ENCODE measurements around the gene GRM1. TPM values are rescaled to one million over a fixed set of nuclear protein-coding genes. Genes with fewer than 3 reads are reported as not detected.

The GRM1 gene
- polyA plus RNA-seq, 2 of the 4 experiments (the other 2 are of a cell fraction), result 0.04 TPM; not detected in 1

DNA sequence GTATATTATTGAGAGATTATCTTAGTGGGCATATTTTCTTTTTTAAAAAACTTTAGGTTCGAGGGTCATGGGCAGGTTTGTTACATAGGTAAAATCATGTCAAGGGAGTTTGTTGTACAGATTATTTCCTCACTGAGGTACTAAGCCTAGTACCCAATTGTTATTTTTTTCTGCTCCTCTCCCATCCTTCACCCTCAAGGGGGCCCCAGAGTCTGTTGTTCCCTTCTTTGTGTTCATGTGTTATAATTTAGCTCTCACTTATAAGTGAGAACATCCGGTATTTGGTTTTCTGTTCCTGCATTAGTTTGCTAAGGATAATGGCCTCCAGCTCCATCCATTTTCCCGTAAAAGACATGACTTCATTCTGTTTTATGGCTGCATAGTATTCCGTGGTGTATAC is 266.8 kb downstream of the GRM1 start:
- no peaks in the 10 kb centered on the region for H3K9me3 ChIP-seq
- TF ChIP-seq CHD4 (IDR thresholded peaks at IDR 0.05; ENCODE audit: borderline replicate concordance) (no peak), NPAS2 (CRISPR knock-in tag; IDR thresholded peaks at IDR 0.05; ENCODE audit: borderline replicate concordance) (no peak)
- ATAC-seq (no peak), FAIRE-seq (no peak), DNase-seq (ENCODE audit: low read depth in 1 of 2, low spot score in 1 of 2) (no peak)
- no peak overlapping the region for H3K4me2 ChIP-seq
- ChIA-PET CTCF (no interaction called here), POLR2A (no interaction called here)
- H3K27ac ChIP-seq, result no peak overlapping the region
- WGBS (ENCODE audit: missing lambda C conversion rate), result 48% methylated on average over 4 of the region's 4 CpGs
- no peaks in the 10 kb centered on the region for H3K4me1 ChIP-seq
- no peak overlapping the region for H3K4me3 ChIP-seq

DNA sequence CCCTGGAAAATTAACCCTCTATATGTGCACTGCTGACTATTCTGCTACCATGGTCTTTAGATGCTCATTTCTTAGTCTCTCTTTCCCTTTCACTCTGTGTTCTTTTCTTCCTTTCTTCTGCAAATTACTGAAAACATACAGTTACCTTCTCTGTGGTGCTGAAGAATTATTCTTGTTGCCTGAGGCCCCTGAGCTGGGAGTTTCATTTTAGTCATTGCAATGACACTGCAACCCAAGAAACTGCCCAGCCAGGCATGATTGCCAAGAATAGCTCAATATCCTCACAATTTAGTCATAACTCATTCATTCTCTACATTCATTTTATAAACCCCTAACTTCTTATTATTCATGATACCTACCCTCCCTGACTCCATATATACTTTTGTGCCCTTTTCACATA is 269.0 kb downstream of the GRM1 start:
- ATAC-seq (no peak), FAIRE-seq (no peak)
- POLR2A ChIA-PET, result no interaction called here

DNA sequence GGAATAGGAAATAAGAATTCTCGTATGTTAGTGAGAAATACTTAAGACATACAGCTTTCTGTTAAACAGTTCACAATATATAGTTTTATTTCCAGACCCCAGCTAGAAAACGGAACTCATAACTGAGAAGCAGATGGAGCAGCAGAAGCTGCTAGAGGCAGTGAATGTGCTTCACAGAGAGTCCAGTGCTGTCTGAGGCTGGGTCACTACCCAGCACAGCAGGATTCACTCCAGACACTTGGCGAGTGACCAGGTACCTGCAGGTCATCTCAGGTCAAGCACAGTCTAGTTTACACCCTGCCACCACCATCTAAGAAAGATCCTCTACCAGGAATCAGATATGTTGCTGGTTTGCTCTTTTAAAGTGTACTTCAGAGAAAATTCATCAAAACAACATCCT is 271.7 kb downstream of the GRM1 start:
- CTCF ChIA-PET, result no interaction called here
- no peak overlapping the region for H3K4me2 ChIP-seq
- no peak for ATAC-seq

More for the DNA sequence above, 269.0 kb downstream of the GRM1 start:
- CTCF ChIA-PET, result no interaction called here
- no peaks in the 10 kb centered on the region for H3K9me3 ChIP-seq
- no peak for DNase-seq (ENCODE audit: low read depth in 1 of 2, low spot score in 1 of 2)
- TF ChIP-seq CHD4 (IDR thresholded peaks at IDR 0.05; ENCODE audit: borderline replicate concordance), result no peak
- TF ChIP-seq KDM5A (IDR thresholded peaks at IDR 0.05), result no peak
- no peak for TF ChIP-seq NR3C1 (IDR thresholded peaks at IDR 0.05)
- no peaks in the 10 kb centered on the region for H3K4me1 ChIP-seq
- H3K27ac ChIP-seq, result no peak overlapping the region
- H3K4me3 ChIP-seq, result no peak overlapping the region
- no peak overlapping the region for H3K4me2 ChIP-seq

GRCh38 chr6:146301764-146302163 is 272.9 kb downstream of the GRM1 start:
- FAIRE-seq, result no peak
- POLR2A ChIA-PET, result no interaction called here
- 57% methylated on average over 3 of the region's 3 CpGs for WGBS (ENCODE audit: missing lambda C conversion rate)
- TF ChIP-seq ZFP36 (IDR thresholded peaks at IDR 0.05; ENCODE audit: borderline replicate concordance, partially characterized antibody) (no peak), FOSB (CRISPR knock-in tag; IDR thresholded peaks at IDR 0.05) (no peak), ZNF302 (CRISPR knock-in tag; IDR thresholded peaks at IDR 0.05) (no peak), CBX2 (IDR thresholded peaks at IDR 0.05; ENCODE audit: borderline replicate concordance, low read depth) (no peak), BCL3 (IDR thresholded peaks at IDR 0.05) (no peak), CHD4 (IDR thresholded peaks at IDR 0.05; ENCODE audit: borderline replicate concordance) (no peak), HEYL (CRISPR knock-in tag; IDR thresholded peaks at IDR 0.05) (no peak), ZSCAN20 (CRISPR knock-in tag; IDR thresholded peaks at IDR 0.05) (no peak), EP300 (IDR thresholded peaks at IDR 0.05) (no peak), SREBF2 (IDR thresholded peaks at IDR 0.05) (no peak), BHLHE40 (IDR thresholded peaks at IDR 0.05; ENCODE audit: low read depth, low read length) (no peak)

More for the DNA sequence above, 271.7 kb downstream of the GRM1 start:
- H3K4me1 ChIP-seq, result no peaks in the 10 kb centered on the region
- POLR2A ChIA-PET, result no interaction called here
- TF ChIP-seq FOSL2 (IDR thresholded peaks at IDR 0.05) (no peak), FOSL2 (CRISPR knock-in tag; IDR thresholded peaks at IDR 0.05) (no peak), HOXB5 (CRISPR knock-in tag; IDR thresholded peaks at IDR 0.05) (no peak), ESRRA (IDR thresholded peaks at IDR 0.05; ENCODE audit: borderline replicate concordance, low read length) (no peak), HMGXB4 (CRISPR knock-in tag; IDR thresholded peaks at IDR 0.05; ENCODE audit: borderline replicate concordance) (no peak), BHLHE40 (IDR thresholded peaks at IDR 0.05; ENCODE audit: low read depth, low read length) (no peak), HEYL (CRISPR knock-in tag; IDR thresholded peaks at IDR 0.05) (no peak), RARB (CRISPR knock-in tag; IDR thresholded peaks at IDR 0.05) (no peak), CBX8 (IDR thresholded peaks at IDR 0.05) (no peak)
- TF ChIP-seq, protein P1, sequence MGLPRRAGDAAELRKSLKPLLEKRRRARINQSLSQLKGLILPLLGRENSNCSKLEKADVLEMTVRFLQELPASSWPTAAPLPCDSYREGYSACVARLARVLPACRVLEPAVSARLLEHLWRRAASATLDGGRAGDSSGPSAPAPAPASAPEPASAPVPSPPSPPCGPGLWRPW (IDR thresholded peaks at IDR 0.05), result no peak
- TF ChIP-seq, protein P2, sequence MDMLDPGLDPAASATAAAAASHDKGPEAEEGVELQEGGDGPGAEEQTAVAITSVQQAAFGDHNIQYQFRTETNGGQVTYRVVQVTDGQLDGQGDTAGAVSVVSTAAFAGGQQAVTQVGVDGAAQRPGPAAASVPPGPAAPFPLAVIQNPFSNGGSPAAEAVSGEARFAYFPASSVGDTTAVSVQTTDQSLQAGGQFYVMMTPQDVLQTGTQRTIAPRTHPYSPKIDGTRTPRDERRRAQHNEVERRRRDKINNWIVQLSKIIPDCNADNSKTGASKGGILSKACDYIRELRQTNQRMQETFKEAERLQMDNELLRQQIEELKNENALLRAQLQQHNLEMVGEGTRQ (IDR thresholded peaks at IDR 0.05), result no peak
- TF ChIP-seq, protein P3, sequence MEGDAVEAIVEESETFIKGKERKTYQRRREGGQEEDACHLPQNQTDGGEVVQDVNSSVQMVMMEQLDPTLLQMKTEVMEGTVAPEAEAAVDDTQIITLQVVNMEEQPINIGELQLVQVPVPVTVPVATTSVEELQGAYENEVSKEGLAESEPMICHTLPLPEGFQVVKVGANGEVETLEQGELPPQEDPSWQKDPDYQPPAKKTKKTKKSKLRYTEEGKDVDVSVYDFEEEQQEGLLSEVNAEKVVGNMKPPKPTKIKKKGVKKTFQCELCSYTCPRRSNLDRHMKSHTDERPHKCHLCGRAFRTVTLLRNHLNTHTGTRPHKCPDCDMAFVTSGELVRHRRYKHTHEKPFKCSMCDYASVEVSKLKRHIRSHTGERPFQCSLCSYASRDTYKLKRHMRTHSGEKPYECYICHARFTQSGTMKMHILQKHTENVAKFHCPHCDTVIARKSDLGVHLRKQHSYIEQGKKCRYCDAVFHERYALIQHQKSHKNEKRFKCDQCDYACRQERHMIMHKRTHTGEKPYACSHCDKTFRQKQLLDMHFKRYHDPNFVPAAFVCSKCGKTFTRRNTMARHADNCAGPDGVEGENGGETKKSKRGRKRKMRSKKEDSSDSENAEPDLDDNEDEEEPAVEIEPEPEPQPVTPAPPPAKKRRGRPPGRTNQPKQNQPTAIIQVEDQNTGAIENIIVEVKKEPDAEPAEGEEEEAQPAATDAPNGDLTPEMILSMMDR (IDR thresholded peaks at IDR 0.05), result no peak
- no peak overlapping the region for H3K27ac ChIP-seq
- H3K9me3 ChIP-seq, result no peaks in the 10 kb centered on the region
- FAIRE-seq, result no peak
- no peak for DNase-seq (ENCODE audit: low read depth in 1 of 2, low spot score in 1 of 2)
- no peak overlapping the region for H3K4me3 ChIP-seq
- 52% methylated on average over 3 of the region's 3 CpGs for WGBS (ENCODE audit: missing lambda C conversion rate)

More at GRCh38 chr6:146301764-146302163, 272.9 kb downstream of the GRM1 start:
- CTCF ChIA-PET, result interaction anchor here (0.6 kb wide), 1 partner anchor 1864 kb away, joined by 3 read pairs; no protein-coding TSS in a partner anchor
- Histone ChIP-seq H3K4me1 (no peaks in the 10 kb centered on the region), H3K4me3 (no peak overlapping the region), H3K9me3 (no peaks in the 10 kb centered on the region), H3K4me2 (no peak overlapping the region), H3K27ac (no peak overlapping the region)
- DNase-seq (ENCODE audit: low read depth in 1 of 2, low spot score in 1 of 2), result no peak
- no peak for ATAC-seq

Measured in A549 (cell line).